ENCODE measurements around the gene PCDHB7.
A peak's percentile ranks its signal among the peaks of the same experiment; 100 is the strongest.
"Not testable (repeated sequence)": the region's sequence is repeated elsewhere in the genome, so short reads cannot be mapped to it uniquely, and the experiment has no call there.

Gene PCDHB7

GRCh38 chr5:141179876-141180275, 7.4 kb downstream of the PCDHB7 start:
- not testable (repeated sequence) for H3K27ac ChIP-seq (ENCODE audit: low read depth, low read length); H3K9ac ChIP-seq (ENCODE audit: low read length in 5 of 5); H3K36me3 ChIP-seq (ENCODE audit: control insufficient read depth in 5 of 5, insufficient read depth in 5 of 5, low read length in 5 of 5)
- Histone ChIP-seq H3K4me1 (ENCODE audit: control insufficient read depth in 5 of 5, insufficient read depth in 5 of 5, low read length in 5 of 5) (peaks cover 0 to 11% (median 4%) of the 10 kb centered on the region in 5 donors), H3K9me3 (ENCODE audit: control insufficient read depth in 5 of 5, low read length in 5 of 5) (peaks cover 16 to 39% (median 23%) of the 10 kb centered on the region in 5 donors), H3K27me3 (ENCODE audit: control insufficient read depth in 5 of 5, insufficient read depth in 4 of 5, low read length in 5 of 5) (peaks cover 0 to 22% (median 8%) of the 10 kb centered on the region in 5 donors), H3K4me3 (ENCODE audit: low read depth in 1 of 5, low read length in 5 of 5) (peak overlapping the region in 1 of 5 donors; percentile 27)

GRCh38 chr5:141180313-141180712, 7.9 kb downstream of the PCDHB7 start:
- H3K4me1 ChIP-seq (ENCODE audit: control insufficient read depth in 5 of 5, insufficient read depth in 5 of 5, low read length in 5 of 5), result peaks cover 0 to 11% (median 4%) of the 10 kb centered on the region in 5 donors
- H3K9ac ChIP-seq (ENCODE audit: low read length in 5 of 5), result no peak overlapping the region
- H3K36me3 ChIP-seq (ENCODE audit: control insufficient read depth in 5 of 5, insufficient read depth in 5 of 5, low read length in 5 of 5), result no peaks in the 10 kb centered on the region
- peaks cover 0 to 21% (median 7%) of the 10 kb centered on the region in 5 donors for H3K27me3 ChIP-seq (ENCODE audit: control insufficient read depth in 5 of 5, insufficient read depth in 4 of 5, low read length in 5 of 5)
- peak overlapping the region in 1 of 5 donors; percentile 27 for H3K4me3 ChIP-seq (ENCODE audit: low read depth in 1 of 5, low read length in 5 of 5)
- no peak overlapping the region for H3K27ac ChIP-seq (ENCODE audit: low read depth, low read length)
- H3K9me3 ChIP-seq (ENCODE audit: control insufficient read depth in 5 of 5, low read length in 5 of 5), result peaks cover 16 to 38% (median 24%) of the 10 kb centered on the region in 5 donors

GRCh38 chr5:141182248-141182647, 9.8 kb downstream of the PCDHB7 start, which contains the start of gene PCDHB16:
TSS of gene PCDHB16 (plus strand) at chr5:141182387. CDS start at chr5:141182560, 173 bp downstream.
- peaks cover 0 to 17% (median 3%) of the 10 kb centered on the region in 5 donors for H3K27me3 ChIP-seq (ENCODE audit: control insufficient read depth in 5 of 5, insufficient read depth in 4 of 5, low read length in 5 of 5)
- H3K27ac ChIP-seq (ENCODE audit: low read depth, low read length), result no peak within 1 kb of the TSS

GRCh38 chr5:141184117-141184855, 11.8 kb downstream of the PCDHB7 start:
- H3K27ac ChIP-seq (ENCODE audit: low read depth, low read length); H3K9ac ChIP-seq (ENCODE audit: low read length in 5 of 5); H3K36me3 ChIP-seq (ENCODE audit: control insufficient read depth in 5 of 5, insufficient read depth in 5 of 5, low read length in 5 of 5); H3K27me3 ChIP-seq (ENCODE audit: control insufficient read depth in 5 of 5, insufficient read depth in 4 of 5, low read length in 5 of 5); H3K4me3 ChIP-seq (ENCODE audit: low read depth in 1 of 5, low read length in 5 of 5): not testable (repeated sequence)
- Histone ChIP-seq H3K9me3 (ENCODE audit: control insufficient read depth in 5 of 5, low read length in 5 of 5) (peaks cover 7 to 43% (median 16%) of the 10 kb centered on the region in 5 donors), H3K4me1 (ENCODE audit: control insufficient read depth in 5 of 5, insufficient read depth in 5 of 5, low read length in 5 of 5) (peaks cover 0 to 11% (median 4%) of the 10 kb centered on the region in 5 donors)

More at GRCh38 chr5:141182248-141182647, 9.8 kb downstream of the PCDHB7 start, which contains the start of gene PCDHB16:
- Histone ChIP-seq H3K4me1 (ENCODE audit: control insufficient read depth in 5 of 5, insufficient read depth in 5 of 5, low read length in 5 of 5) (peaks cover 0 to 11% (median 4%) of the 10 kb centered on the region in 5 donors), H3K4me3 (ENCODE audit: low read depth in 1 of 5, low read length in 5 of 5) (peak within 1 kb of the TSS; percentile 53 to 73 (median 58)), H3K9ac (ENCODE audit: low read length in 5 of 5) (peak within 1 kb of the TSS in 3 of 5 donors; percentile 10 to 48 (median 41)), H3K9me3 (ENCODE audit: control insufficient read depth in 5 of 5, low read length in 5 of 5) (peaks cover 13 to 44% (median 20%) of the 10 kb centered on the region in 5 donors), H3K36me3 (ENCODE audit: control insufficient read depth in 5 of 5, insufficient read depth in 5 of 5, low read length in 5 of 5) (no peaks in the 10 kb centered on the region)

GRCh38 chr5:141186897-141187512, 14.6 kb downstream of the PCDHB7 start, which contains the start of gene PCDHB9:
TSS of gene PCDHB9 (plus strand) at chr5:141187161. CDS start at chr5:141187319, 158 bp downstream.
- peaks cover 0 to 11% (median 4%) of the 10 kb centered on the region in 5 donors for H3K4me1 ChIP-seq (ENCODE audit: control insufficient read depth in 5 of 5, insufficient read depth in 5 of 5, low read length in 5 of 5)
- H3K9me3 ChIP-seq (ENCODE audit: control insufficient read depth in 5 of 5, low read length in 5 of 5), result peaks cover 5 to 42% (median 19%) of the 10 kb centered on the region in 5 donors
- H3K9ac ChIP-seq (ENCODE audit: low read length in 5 of 5), result no peak within 1 kb of the TSS
- no peaks in the 10 kb centered on the region for H3K36me3 ChIP-seq (ENCODE audit: control insufficient read depth in 5 of 5, insufficient read depth in 5 of 5, low read length in 5 of 5)
- no peak within 1 kb of the TSS for H3K27ac ChIP-seq (ENCODE audit: low read depth, low read length)
- H3K4me3 ChIP-seq (ENCODE audit: low read depth in 1 of 5, low read length in 5 of 5), result peak within 1 kb of the TSS; percentile 15 to 53 (median 42)
- H3K27me3 ChIP-seq (ENCODE audit: control insufficient read depth in 5 of 5, insufficient read depth in 4 of 5, low read length in 5 of 5), result peaks cover 0 to 6% (median 0%) of the 10 kb centered on the region in 5 donors

- Histone ChIP-seq H3K4me3 (ENCODE audit: low read depth in 1 of 5, low read length in 5 of 5) (peak overlapping the region in 2 of 5 donors; percentile 26 to 33), H3K9me3 (ENCODE audit: control insufficient read depth in 5 of 5, low read length in 5 of 5) (peaks cover 11 to 43% (median 24%) of the 10 kb centered on the region in 5 donors)
- not testable (repeated sequence) for H3K4me1 ChIP-seq (ENCODE audit: control insufficient read depth in 5 of 5, insufficient read depth in 5 of 5, low read length in 5 of 5); H3K27ac ChIP-seq (ENCODE audit: low read depth, low read length); H3K36me3 ChIP-seq (ENCODE audit: control insufficient read depth in 5 of 5, insufficient read depth in 5 of 5, low read length in 5 of 5); H3K9ac ChIP-seq (ENCODE audit: low read length in 5 of 5); H3K27me3 ChIP-seq (ENCODE audit: control insufficient read depth in 5 of 5, insufficient read depth in 4 of 5, low read length in 5 of 5)
These were observed 16.2 kb downstream of the PCDHB7 start for GRCh38 chr5:141188682-141189081.

GRCh38 chr5:141189131-141189530, 16.7 kb downstream of the PCDHB7 start:
- not testable (repeated sequence) for H3K9ac ChIP-seq (ENCODE audit: low read length in 5 of 5); H3K27ac ChIP-seq (ENCODE audit: low read depth, low read length); H3K4me1 ChIP-seq (ENCODE audit: control insufficient read depth in 5 of 5, insufficient read depth in 5 of 5, low read length in 5 of 5); H3K36me3 ChIP-seq (ENCODE audit: control insufficient read depth in 5 of 5, insufficient read depth in 5 of 5, low read length in 5 of 5); H3K4me3 ChIP-seq (ENCODE audit: low read depth in 1 of 5, low read length in 5 of 5); H3K27me3 ChIP-seq (ENCODE audit: control insufficient read depth in 5 of 5, insufficient read depth in 4 of 5, low read length in 5 of 5)
- peaks cover 11 to 42% (median 23%) of the 10 kb centered on the region in 5 donors for H3K9me3 ChIP-seq (ENCODE audit: control insufficient read depth in 5 of 5, low read length in 5 of 5)

- peak within 1 kb of the TSS; percentile 8 to 40 (median 33) for H3K4me3 ChIP-seq (ENCODE audit: low read depth in 1 of 5, low read length in 5 of 5)
- no peaks in the 10 kb centered on the region for H3K36me3 ChIP-seq (ENCODE audit: control insufficient read depth in 5 of 5, insufficient read depth in 5 of 5, low read length in 5 of 5)
- peaks cover 0 to under 1% (median 0%) of the 10 kb centered on the region in 5 donors for H3K4me1 ChIP-seq (ENCODE audit: control insufficient read depth in 5 of 5, insufficient read depth in 5 of 5, low read length in 5 of 5)
- H3K27ac ChIP-seq (ENCODE audit: low read depth, low read length), result no peak within 1 kb of the TSS
- peaks cover 19 to 45% (median 34%) of the 10 kb centered on the region in 5 donors for H3K9me3 ChIP-seq (ENCODE audit: control insufficient read depth in 5 of 5, low read length in 5 of 5)
- H3K27me3 ChIP-seq (ENCODE audit: control insufficient read depth in 5 of 5, insufficient read depth in 4 of 5, low read length in 5 of 5), result peaks cover 0 to 3% (median 0%) of the 10 kb centered on the region in 5 donors
- no peak within 1 kb of the TSS for H3K9ac ChIP-seq (ENCODE audit: low read length in 5 of 5)
These were observed 19.8 kb downstream of the PCDHB7 start, which contains the start of gene PCDHB10 for GRCh38 chr5:141192110-141192725. TSS of gene PCDHB10 (plus strand) at chr5:141192353. CDS start at chr5:141192553, 200 bp downstream.

- not testable (repeated sequence) for H3K4me3 ChIP-seq (ENCODE audit: low read depth in 1 of 5, low read length in 5 of 5); H3K36me3 ChIP-seq (ENCODE audit: control insufficient read depth in 5 of 5, insufficient read depth in 5 of 5, low read length in 5 of 5); H3K9ac ChIP-seq (ENCODE audit: low read length in 5 of 5); H3K27me3 ChIP-seq (ENCODE audit: control insufficient read depth in 5 of 5, insufficient read depth in 4 of 5, low read length in 5 of 5); H3K4me1 ChIP-seq (ENCODE audit: control insufficient read depth in 5 of 5, insufficient read depth in 5 of 5, low read length in 5 of 5); H3K27ac ChIP-seq (ENCODE audit: low read depth, low read length)
- H3K9me3 ChIP-seq (ENCODE audit: control insufficient read depth in 5 of 5, low read length in 5 of 5), result peaks cover 19 to 44% (median 38%) of the 10 kb centered on the region in 5 donors
These were observed 21.9 kb downstream of the PCDHB7 start for GRCh38 chr5:141194332-141194731.
